Measurements from ENCODE around the gene TRIM37.
"Not testable (repeated sequence)": the region's sequence is repeated elsewhere in the genome, so short reads cannot be mapped to it uniquely, and the experiment has no call there.

Gene TRIM37

DNA sequence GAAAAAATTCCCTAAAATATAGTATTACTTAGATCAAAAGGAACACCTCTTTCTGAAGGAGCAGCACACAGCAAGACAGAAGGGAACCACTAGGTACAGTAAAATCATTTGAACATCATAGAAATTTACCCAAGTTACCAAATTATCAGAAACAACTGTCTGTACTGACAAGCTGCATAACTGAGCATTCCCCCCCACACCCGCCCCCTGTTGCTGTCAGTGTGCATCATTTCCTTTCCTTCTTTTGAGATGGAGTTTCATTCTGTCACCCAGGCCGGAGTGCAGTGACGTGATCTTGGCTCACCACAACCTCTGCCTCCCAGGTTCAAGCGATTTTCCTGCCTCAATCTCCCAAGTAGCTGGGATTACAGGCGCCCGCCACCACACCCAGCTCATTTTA, 120.7 kb downstream of the TRIM37 start:
- no peak for DNase-seq

DNA sequence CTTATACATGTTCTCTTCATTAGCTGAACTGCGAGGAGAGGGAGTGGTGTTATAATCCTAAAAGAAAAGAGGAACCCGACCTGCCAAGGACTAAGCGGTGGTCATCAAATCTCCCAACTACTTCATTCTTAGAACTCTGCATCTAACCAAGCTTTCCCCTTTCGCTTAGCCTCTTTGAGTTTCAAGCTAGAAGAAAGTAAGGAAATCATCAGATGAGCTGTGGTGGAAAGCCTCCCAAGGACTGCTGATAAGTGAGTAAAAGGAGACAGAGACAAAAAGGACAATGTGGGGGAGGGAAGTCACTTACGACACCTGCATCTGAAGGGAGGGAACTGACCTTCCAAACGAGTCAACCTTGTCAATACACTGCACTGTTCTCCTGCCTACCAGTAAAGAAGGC, 121.3 kb downstream of the TRIM37 start:
- DNase-seq: no peak

DNA sequence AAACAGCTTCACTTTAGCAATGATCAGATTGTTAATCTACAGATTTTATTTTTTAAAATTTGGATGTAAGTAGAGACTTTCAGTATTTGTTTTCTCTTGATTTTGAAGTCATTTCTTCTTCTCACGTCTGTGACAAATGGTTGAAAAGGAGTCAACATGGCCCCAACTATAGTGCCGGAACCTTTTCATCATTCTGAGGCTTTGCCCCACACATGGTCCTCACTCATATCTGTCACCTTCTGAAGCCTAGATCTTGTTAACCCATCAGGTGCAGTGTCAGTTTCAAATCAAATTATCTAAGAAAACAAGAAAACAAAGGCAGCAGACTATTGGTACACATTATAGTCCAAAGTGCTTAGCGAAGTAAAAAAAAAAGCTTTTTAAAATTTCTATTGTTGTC, 124.1 kb downstream of the TRIM37 start:
- DNase-seq: no peak

DNA sequence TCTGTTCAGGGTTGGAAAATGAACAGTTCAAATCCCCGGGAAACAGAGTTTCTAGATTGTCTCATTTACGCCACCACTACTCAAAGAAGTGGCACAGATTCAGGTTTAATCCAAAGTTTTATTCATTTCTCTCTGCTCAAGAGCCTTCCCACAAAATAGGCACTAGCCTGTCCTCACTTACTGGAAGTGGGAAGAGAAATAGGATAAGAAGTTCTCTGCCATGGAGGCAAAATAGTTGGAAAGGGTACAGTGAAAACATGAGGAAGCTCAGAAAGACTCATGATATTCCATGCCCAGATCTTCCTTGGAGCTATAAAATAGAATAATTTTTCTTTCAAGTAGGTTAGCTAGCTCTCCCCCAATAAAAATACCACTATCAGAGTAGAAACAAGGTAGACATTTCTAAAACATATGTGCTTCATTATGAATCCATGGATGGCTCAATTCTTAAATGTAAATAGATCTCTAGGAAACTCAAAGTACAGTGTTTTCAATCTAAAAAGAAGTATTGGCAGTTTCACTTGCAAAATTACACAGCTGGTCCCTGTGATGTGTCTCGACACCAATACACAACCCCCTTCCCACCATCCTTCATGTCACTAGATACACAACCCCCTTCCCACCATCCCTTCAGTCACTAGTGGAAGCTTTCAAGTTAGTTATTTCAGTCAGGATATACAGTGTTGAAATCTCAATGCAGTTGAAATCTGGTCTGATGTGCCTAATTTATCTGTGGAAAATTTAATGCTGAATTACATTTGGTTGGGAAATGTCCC, 125.8 kb downstream of the TRIM37 start:
- no peak for DNase-seq

DNA sequence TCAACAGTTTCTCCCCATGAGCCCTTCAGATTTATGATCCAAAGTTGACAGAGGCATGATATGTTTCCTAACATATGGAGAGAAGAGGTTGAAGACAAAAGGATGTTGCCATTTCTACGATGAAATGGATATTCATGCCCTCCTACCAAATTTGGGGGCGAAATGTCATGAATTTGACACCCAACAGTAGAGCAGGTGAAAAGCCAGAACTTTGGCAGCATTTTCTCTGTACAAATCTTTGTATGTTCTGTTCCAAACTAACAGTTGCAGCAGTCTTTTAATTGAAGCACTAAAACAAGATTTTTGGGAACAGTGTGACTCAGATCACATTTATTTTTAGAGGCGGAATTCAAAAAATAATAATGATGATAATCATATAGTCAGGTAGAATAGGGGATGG, 130.1 kb downstream of the TRIM37 start:
- DNase-seq: no peak

DNA sequence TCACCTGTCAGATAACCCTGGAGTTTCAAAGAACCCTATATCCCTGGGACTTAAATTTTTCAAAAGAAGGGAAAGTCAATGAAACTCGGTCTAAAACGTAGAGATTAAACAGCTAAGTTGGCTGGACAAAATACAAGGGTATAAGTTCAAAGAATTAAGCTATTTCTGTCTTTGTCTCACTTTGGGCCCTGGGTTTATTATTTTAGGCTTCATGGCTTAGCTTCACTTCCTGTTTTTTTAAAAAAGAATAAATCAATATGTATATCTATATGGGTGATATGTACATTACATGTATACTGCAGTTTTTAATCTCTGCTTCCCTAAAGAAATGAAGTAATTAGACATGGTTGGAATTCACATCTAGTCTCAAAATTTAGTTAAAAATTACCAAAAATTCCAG, 132.3 kb downstream of the TRIM37 start:
- no peak for DNase-seq

DNA sequence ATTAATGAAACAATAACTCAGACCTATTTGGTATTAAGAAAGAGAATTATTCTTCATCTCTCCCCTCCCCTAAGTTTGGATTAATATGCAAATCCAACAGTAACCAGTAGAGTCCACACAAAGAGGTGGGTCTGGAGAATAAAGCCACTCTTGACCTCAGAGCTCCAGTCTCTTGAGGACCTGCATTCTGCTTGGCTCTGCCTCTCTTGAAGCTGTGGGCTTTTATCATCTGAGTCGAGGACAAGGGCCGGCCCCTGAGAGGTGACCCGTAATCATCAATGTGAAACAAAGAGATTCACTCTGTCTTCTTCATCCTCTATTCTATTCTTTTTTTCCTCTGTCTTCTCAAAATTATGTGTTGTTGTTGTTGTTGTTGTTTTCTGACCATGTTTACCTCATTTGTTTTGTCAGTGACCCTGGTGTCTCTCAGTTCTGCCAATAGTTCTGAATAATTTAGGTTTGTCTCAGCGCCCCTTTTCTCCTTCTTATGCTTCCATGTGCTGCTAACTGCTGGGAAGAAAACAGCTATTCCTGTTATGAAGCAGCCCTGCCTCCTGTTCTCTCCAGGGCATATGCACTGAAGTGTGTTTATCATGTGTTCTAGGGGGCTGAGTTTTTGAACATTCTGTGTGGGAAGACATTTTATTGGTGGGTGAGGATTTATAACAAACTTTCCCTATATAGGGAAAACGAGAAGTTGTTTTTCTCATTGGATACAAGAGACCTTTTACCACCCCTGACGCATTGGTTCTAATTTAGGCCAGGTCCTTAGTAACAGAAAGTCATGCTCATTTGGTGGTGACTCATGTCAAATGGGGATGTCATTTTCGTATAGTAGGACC, 135.8 kb downstream of the TRIM37 start:
- DNase-seq: no peak

DNA sequence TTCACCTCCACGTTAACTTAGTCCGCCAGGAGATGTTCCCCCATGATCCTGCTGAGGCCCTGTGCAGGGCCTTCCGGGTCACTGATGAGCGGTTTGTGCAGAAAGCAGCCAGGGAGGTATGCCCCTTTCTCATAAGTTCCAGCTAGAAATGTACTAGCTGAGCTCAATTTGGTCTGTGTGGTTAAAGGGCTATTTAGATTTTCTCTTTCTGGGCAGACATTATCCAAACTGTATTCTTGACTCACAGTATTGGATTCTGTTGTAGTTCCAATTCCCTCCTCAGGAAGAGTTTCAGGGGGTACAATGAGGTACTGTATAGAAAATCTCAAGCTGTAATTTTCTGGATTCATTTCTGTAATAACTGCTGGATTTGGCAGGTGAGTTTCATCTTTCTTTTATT, 137.1 kb downstream of the TRIM37 start:
- no peak for DNase-seq

DNA sequence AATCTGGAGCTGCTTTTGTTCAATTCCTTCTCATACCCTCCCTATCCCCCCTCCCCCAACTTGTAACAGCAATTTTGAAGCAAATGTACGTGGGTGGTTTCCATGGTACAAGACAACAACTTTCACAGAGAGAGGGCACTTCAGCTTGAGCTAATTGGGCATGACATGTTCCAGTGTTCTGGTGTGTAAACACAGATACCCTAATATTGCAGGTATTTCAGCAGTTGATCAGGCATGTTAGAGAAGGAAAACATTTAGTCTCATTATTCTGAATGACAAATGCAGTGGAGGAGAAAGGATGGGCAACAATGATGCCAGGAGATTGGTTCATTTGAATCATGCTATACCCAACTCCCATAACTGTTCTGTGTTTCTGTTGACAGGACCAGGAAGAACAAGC, 137.5 kb downstream of the TRIM37 start:
- DNase-seq: no peak

DNA sequence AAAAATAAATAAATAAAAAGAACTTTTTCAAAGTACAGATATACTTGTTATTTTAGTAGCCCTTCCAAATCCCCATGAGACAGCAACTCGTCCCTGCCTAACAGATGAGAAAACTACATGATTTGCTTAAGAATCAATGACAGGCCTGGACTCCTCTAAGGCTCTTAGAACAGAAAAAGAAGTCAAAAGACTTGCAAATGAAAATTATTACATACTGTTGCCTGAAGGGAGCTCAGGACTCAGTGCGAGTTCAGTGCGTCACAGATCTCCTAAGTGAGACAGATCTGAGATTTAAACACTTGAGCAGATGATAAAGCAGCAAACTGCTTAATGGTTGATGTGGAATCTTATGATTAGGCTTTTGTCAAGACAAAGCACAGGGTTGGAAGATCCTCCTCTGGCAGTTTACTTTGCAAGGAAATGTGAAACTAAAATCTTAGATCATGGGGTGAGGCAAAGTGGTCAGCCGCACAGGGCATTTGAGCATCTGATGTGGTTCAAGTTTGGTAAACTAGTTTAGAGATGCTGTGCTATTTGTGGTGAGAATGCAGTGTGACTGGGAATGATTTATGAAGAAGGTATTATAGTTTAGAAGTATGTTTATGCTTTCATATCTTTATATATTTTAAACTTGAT, 138.1 kb downstream of the TRIM37 start:
- DNase-seq: no peak

DNA sequence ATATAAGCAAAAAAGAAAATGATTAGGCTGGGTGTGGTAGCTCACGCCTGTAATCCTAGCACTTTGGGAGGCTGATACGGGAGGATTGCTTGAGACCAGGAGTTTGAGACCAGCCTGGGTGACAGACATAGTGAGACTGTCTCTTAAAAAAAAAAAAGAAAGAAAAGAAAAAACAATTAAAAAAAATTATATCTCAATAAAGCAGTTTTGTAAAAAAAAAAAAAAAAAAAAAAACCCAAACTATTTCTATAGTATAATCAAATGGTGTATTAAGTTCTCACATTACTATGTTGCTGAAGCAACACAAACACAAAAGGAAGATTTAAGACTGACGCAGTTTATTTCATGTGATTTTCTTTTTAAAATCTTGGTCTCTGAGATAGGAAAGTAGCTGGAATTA, 140.5 kb downstream of the TRIM37 start:
- no peak for DNase-seq

DNA sequence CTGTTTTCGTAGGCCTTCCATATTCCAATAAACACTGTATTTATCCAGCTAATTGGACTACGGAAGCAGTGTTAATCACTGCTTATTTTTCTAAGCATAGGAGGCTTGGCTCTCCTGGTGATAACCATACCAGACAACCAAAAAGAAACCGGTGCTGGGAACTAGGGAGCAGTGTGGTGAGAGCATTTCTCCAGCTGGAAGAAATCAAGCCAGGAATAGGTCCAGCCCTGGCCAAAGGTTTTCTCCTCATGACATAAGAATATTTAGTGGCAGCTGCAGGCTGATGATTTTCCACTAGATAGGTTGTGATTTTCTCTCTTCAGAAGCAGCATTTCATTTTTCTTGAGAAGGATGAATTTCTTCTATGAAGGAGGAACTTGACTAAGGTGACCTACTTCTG, 141.5 kb downstream of the TRIM37 start:
- no peak for DNase-seq

DNA sequence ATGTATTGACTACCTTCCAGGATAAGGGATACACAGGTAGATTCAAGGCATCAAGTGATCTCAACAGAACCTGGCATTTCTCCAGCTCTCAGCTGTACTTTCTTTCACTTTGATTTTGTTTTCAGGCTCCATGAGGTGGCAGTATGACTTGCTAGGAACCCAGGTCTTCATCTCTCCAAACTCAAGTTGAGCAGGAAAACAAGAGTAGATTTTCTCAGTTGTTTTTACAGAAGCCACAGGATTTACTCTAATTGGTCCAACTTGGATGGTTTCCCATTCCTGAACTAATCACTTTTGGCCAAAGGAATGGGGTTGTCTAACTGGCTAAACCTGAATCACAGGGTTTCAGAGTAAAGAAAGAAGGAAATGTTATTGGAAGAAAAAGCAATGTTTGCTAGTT, 146.6 kb downstream of the TRIM37 start:
- no peak for DNase-seq

DNA sequence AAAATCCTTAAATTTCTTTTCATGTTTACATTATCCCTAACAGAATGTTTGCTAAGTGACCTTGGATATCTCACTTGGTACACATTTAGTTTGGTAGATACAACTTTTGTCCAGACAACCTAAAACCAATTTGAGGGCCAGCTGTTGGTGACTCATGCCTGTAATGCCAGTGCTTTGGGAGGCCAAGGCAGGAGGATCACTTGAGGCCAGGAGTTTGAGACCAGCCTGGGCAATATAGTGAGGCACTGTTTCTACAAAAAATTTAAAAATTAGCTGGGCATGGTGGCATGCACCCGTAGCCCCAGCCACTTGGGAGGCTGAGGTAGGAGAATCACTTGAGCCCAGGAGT, 149.0 kb downstream of the TRIM37 start:
- DNase-seq: not testable (repeated sequence)

DNA sequence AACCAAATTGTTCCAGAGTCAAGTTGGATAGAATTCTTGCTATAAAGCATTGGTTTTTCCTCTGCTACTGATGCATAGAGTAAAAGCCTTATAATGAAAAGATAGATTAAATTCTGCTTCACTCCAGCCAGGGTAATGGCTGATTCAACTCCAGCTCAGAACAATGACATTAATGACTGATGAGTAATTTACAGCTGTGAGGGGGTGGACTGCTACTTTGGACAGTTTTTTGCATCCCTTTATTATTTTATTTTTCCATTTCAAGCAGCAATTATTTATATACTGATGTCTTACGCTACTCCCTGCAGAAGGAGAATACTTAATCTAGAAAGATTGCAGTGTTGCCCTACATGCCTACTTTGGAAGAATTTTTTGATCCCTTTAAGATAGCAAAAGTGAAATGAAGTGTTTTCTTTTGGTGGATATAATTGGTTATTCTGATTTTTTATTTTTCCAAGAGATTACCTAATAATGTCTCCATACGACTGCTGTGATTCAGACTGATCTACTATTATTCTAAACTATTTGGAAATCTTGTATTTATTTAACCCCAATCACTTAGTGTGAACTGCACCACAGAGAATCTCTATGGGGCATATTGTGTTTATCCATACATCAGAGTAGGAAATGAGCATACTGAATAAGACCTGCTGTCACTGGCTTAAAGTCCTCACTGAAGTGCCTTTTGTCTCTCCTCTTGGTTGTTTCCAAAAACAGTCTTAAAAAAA, 149.5 kb downstream of the TRIM37 start:
- no peak for DNase-seq

DNA sequence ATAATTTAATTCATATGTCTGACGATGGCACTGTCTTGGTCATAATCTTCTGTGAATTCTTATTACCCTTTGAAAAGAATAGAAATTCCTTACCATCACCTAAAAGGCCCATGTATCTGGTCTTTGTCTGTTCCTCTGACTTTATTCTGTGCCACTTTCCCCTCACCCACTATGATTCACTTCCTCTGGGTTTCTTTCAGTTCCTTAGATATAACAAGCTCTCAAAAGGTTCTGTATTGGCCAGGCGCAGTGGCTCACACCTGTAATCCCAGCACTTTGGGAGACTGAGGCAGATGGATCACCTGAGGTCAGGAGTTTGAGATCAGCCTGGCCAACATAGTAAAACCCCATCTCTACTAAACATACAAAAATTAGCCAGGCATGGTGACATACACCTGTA, 152.3 kb downstream of the TRIM37 start:
- not testable (repeated sequence) for DNase-seq

DNA sequence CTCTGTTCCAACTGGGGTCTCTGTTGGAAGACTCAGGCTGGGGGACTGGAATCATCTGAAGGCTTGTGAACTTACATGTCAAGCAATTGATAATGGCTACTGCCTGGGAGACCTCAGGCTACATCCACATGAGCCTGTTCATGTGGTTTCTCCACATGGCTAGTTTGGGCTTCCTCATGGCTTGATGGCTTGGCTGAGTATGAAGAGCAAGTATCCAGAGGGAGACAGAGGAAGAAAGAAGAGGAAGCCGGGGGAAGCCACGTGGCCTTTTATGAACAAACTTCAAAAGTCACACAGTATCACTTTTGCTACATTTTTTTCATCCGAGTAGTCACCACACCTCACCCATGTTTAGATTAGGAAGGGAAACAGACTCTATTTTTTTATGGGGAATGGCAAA, 158.9 kb downstream of the TRIM37 start:
- DNase-seq: no peak

DNA sequence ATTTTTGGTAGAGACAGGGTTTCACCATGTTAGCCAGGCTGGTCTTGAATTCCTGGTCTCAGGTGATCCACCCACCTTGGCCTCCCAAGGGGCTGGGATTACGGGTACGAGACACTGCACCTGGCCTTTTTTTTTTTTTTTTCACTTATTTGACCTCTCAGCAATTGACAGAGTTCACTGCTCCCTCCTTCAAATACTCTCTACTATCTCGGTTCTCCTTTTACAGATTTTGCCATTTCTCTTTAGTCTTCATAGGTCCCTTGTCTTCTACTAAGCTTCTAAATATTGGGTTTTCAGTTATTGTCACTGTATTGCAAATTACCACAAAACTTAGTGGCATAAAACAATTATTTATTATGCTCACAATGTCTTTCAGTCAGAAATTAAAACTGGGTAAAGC, 159.3 kb downstream of the TRIM37 start:
- DNase-seq: no peak

DNA sequence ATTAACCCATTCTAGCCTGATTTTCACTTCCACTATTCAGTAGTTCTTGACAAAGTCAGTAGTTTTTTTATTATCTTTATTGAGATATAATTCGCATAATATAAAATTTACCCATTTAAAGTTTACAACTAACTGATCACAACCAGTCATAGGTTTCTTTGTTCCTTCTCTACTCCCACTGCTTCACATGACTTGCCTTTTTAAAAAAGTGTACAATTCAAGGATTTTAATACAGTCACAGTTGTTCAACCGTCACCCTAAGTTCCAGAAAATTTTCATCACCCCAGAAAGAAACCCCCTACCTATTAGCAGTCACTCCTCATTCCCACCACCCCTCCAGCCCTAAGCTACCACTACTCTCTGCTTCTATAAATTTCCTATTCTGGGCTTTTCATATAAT, 162.5 kb downstream of the TRIM37 start:
- DNase-seq: no peak

DNA sequence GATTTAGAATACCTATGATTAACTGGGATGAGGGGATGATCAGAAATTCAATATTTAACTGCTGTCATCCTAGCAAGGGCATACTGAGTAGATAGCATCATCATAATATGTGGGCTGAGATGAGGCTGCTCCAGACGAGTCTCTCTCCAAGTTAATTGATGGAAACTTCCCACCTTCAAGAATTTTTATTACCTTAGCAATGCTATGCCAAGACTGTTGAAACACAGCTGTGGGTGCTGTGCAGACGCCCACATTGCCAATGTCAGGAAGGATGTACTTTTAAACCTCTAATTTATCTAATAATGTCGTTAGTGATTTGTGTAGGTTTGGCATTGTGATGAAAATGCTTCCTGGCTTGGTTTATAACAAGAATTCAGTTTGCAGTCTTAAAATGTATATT, 170.4 kb downstream of the TRIM37 start:
- no peak for DNase-seq

DNA sequence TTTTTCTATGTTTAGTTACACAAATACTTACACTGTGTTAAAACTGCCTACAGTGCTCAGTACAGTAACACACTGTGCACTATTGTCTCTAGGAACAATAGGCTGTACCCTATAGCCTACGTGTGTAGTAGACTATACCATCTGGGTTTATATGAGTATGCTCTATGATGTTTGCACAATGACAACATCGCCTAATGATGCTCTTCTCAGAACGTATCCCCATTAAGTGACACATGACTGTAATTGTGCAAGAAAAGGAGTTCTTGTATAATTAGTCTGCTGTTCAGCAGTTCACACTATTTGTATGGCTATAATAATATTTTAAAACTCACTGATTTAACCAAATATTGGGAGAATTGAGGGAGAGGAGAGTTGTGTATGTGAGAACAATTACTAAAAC, 173.7 kb downstream of the TRIM37 start:
- DNase-seq: no peak
